Thoracic aorta (tissue), 2 donors: Measurements from ENCODE around the gene MTUS2. TPM values are rescaled to one million over a fixed set of nuclear protein-coding genes. Genes with fewer than 3 reads are reported as not detected.

Experiments
- ATAC-seq: fragments of 150-250 bp; one replicate; pipeline ENCODE4 v1.8.0; 2017; ENCODE audit warnings: low read depth; ENCODE audit not compliant: insufficient number of reproducible peaks, low FRiP score
- DNase-seq: peaks from one replicate; pipeline ENCODE4 v3.0.0-alpha.2; 2020; ENCODE audit warnings: low spot score
- H3K27ac ChIP-seq, 2 donors: fragments of 200-600 bp; sonication (generic); 1 replicate in 1 of 2; 2 replicates in 1 of 2; pipeline ENCODE4 v1.5.1; 2016; ENCODE audit warnings: mild to moderate bottlenecking in 2 of 2, moderate library complexity in 2 of 2
- H3K27me3 ChIP-seq: fragments of 200-600 bp; sonication (generic); replicated peaks from 2 replicates; pipeline ENCODE4 v1.6.0; 2016; ENCODE audit warnings: mild to moderate bottlenecking; ENCODE audit not compliant: insufficient read depth
- H3K36me3 ChIP-seq: fragments of 200-600 bp; sonication (generic); one replicate; pipeline ENCODE4 v1.5.1; 2016
- H3K4me1 ChIP-seq, 2 donors: fragments of 200-600 bp; sonication (generic); 1 replicate in 1 of 2; 2 replicates in 1 of 2; pipeline versions ENCODE4 v1.5.1 to v1.6.0; 2016; ENCODE audit warnings: low read depth in 2 of 2, mild to moderate bottlenecking in 1 of 2; ENCODE audit not compliant: control insufficient read depth in 1 of 2
- H3K4me3 ChIP-seq: fragments of 200-600 bp; sonication (generic); 2 replicates; pipeline ENCODE4 v1.5.1; 2016; ENCODE audit warnings: mild to moderate bottlenecking
- H3K9me3 ChIP-seq: fragments of 200-600 bp; sonication (generic); 2 replicates; pipeline ENCODE4 v1.5.1; 2016
- total RNA-seq, 2 donors: library from RNA; depleted of rRNA; stranded (reverse); fragments of >200 nt; gene quantifications; one replicate each; pipeline versions ENCODE4 v1.1.0 to v1.2.3, GENCODE V29; 2016
- TF ChIP-seq, protein P1 (sequence below): fragments of 200-600 bp; sonication (generic); IDR thresholded peaks from one replicate; pipeline ENCODE4 v1.5.1; 2019; ENCODE audit warnings: antibody characterized with exemption

Gene MTUS2
- total RNA-seq, 2 donors from 2014 or later = 14.9 to 26.4 TPM

DNA sequence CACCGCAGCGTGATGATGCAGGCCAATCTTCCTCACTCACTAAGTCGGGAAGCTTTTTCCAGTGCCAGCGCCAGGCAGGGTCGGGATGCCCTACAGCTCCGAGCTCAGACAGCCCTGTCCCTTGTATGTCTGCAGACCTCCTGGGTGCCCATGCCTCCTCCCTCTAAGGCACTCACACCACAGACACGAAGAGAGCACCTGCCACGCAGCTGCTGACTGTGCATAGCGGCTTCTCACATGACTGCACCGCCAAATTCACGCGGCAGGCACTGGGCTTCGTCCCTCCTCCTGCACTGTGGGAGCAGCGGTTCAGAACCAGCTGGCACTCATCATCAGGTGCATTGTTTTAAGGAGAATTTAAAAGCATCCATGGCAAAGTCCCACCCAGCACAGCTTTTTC, 687.2 kb downstream of the MTUS2 start:
- peaks cover 8% of the 10 kb centered on the region for H3K36me3 ChIP-seq
- H3K4me3 ChIP-seq = no peak overlapping the region
- H3K27me3 ChIP-seq = no peaks in the 10 kb centered on the region
- H3K27ac ChIP-seq = no peak overlapping the region
- no peaks in the 10 kb centered on the region for H3K9me3 ChIP-seq
- ATAC-seq (no peak), DNase-seq (no peak)
- TF ChIP-seq, protein P1, sequence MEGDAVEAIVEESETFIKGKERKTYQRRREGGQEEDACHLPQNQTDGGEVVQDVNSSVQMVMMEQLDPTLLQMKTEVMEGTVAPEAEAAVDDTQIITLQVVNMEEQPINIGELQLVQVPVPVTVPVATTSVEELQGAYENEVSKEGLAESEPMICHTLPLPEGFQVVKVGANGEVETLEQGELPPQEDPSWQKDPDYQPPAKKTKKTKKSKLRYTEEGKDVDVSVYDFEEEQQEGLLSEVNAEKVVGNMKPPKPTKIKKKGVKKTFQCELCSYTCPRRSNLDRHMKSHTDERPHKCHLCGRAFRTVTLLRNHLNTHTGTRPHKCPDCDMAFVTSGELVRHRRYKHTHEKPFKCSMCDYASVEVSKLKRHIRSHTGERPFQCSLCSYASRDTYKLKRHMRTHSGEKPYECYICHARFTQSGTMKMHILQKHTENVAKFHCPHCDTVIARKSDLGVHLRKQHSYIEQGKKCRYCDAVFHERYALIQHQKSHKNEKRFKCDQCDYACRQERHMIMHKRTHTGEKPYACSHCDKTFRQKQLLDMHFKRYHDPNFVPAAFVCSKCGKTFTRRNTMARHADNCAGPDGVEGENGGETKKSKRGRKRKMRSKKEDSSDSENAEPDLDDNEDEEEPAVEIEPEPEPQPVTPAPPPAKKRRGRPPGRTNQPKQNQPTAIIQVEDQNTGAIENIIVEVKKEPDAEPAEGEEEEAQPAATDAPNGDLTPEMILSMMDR = no peak
- peaks cover 0 to 13% of the 10 kb centered on the region in 2 donors for H3K4me1 ChIP-seq

DNA sequence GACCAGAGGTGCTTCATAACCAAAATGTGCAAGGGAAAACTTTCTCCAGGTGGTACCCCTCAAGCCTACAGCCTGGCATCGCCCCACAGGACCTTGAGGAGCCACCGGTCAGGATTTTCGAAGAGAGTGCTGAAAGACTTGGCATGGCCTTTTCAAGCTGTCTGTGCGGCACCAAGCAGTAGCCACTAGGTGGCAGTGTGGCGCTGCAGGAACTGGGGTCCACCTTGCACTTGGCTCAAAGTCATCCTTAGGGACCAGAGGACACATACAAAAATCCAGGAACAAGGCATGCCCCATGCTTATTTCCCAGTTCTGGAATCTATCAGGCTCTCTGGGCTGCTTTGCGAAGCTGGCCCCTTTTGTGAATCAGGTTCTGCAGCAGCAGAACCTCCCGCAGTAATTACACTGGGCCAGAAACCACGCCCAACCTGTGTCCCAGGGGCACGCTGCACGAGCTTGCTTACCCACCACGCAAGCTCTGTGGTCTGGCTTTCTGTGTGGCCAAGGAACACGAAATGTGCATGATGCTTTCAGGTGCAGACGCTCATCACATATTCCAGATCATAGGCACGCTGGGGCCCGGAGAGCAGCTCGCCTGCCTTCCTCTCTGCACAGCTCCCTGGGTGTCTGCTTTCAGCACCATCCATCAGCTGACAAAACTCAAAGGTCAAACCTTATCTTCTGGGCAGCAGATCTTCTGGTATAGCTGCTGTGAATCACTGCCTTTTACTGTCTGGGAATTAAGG, 688.2 kb downstream of the MTUS2 start:
- peaks cover 0 to 13% of the 10 kb centered on the region in 2 donors for H3K4me1 ChIP-seq
- H3K36me3 ChIP-seq = peaks cover 4% of the 10 kb centered on the region
- ATAC-seq (peak; percentile 55), DNase-seq (peak; percentile 45)
- TF ChIP-seq, protein P1 = peak; percentile 96
- H3K27me3 ChIP-seq = no peaks in the 10 kb centered on the region
- no peak overlapping the region for H3K4me3 ChIP-seq
- no peaks in the 10 kb centered on the region for H3K9me3 ChIP-seq
- H3K27ac ChIP-seq = no peak overlapping the region

DNA sequence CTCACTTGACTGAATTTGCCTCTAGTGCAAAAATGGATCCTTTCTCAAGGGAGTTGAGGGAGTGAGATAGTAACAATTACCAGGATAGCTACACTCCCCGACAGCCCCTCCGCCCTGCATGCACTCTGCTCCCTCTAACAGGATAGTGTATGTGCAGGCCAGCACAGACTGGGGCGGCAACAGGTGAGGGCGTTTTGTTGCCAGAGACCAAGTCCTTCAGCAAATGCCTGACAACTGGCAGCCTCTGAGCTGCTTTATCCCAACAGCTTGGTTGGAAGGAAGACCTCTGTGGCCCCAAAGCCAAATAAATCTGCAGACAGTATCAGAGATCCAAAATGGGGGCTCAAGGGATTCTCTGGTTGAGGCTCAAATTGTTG, 688.7 kb downstream of the MTUS2 start:
- Histone ChIP-seq H3K9me3 (no peaks in the 10 kb centered on the region), H3K4me1 (peaks cover 0 to 13% of the 10 kb centered on the region in 2 donors), H3K27me3 (no peaks in the 10 kb centered on the region), H3K36me3 (peaks cover 9% of the 10 kb centered on the region), H3K4me3 (no peak overlapping the region), H3K27ac (no peak overlapping the region)
- TF ChIP-seq, protein P1 = no peak
- DNase-seq (no peak), ATAC-seq (no peak)

DNA sequence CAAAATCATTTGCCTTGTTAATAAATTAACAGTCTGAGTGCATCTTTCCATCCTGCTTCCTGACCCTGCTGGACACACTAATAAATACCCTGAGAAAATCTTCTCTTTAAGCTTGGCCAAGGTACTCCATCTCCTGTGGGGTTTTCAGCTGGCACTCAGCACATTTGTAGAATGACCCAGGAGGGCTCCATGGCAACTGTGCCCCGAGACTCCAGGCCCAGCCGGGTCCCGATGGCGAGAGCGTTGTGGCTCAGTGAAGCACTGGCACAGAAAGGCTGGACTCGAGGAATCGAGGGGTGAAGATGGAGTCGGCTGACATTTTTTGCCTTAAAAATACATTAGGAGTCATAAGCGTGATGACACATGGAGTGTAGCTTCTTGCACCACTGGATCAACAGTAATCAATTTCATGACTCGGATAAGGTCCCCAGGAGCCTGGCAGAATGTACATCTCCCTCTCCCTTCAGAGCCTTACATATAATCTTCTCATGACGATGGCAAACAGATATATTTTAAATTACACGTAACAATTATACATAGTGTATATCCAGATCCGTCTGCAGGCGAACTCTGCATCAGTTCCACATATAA, 690.0 kb downstream of the MTUS2 start:
- H3K27me3 ChIP-seq = no peaks in the 10 kb centered on the region
- no peak overlapping the region for H3K27ac ChIP-seq
- peaks cover 0 to 13% of the 10 kb centered on the region in 2 donors for H3K4me1 ChIP-seq
- TF ChIP-seq, protein P1 = no peak
- H3K9me3 ChIP-seq = no peaks in the 10 kb centered on the region
- no peak overlapping the region for H3K4me3 ChIP-seq
- no peak for DNase-seq
- no peak for ATAC-seq
- peaks cover 17% of the 10 kb centered on the region for H3K36me3 ChIP-seq

DNA sequence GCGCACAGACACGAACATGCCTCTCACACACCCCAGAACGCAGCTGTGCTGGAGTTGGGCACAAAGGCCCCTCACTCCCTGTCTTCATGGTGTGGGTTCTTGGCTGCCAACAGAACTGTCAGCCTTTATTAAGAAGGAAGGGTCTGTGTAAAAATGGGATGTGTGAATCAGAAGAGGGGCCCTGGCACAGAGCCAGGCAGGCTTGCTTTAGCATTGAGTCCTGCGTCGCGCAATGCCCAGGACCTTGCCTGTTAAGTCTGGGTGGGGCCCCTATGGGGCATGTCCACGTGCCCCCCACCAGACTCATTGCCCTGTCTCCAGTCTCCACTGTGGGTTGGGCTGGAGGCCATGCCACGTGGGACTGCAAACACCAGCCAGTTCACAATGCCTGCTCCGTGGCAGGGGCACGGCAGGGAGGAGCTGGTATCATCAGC, 690.5 kb downstream of the MTUS2 start:
- no peaks in the 10 kb centered on the region for H3K9me3 ChIP-seq
- no peak for ATAC-seq

More for the DNA sequence above, 690.5 kb downstream of the MTUS2 start:
- TF ChIP-seq, protein P1 = no peak
- H3K27me3 ChIP-seq = no peaks in the 10 kb centered on the region
- H3K4me3 ChIP-seq = no peak overlapping the region
- H3K27ac ChIP-seq = no peak overlapping the region
- no peak for DNase-seq
- H3K36me3 ChIP-seq = peaks cover 21% of the 10 kb centered on the region
- H3K4me1 ChIP-seq = peaks cover 0 to 13% of the 10 kb centered on the region in 2 donors
